Left cardiac atrium (tissue), 4 donors: ENCODE measurements around the gene NRXN2. TPM values are rescaled to one million over a fixed set of nuclear protein-coding genes. Genes with fewer than 3 reads are reported as not detected.
"Not testable (repeated sequence)": the region's sequence is repeated elsewhere in the genome, so short reads cannot be mapped to it uniquely, and the experiment has no call there.

Experiments used
- ATAC-seq, 2 donors: fragments of 200-7000 bp; cut with Tn5 transposase; one replicate each; pipeline ENCODE4 v1.9.1; 2020; ENCODE audit warnings: mild to moderate bottlenecking in 2 of 2, moderate library complexity in 2 of 2
- DNase-seq: peaks from one replicate; pipeline ENCODE4 v3.0.0-alpha.2; 2020
- intact Hi-C, 2 donors: fragments of 100-400 bp; cut with DNase I; formaldehyde crosslinking; loops; one replicate each; pipeline versions ENCODE4 v1.14.1 to v1.15.1; 2022 to 2023
- total RNA-seq, 2 donors: library from RNA; stranded (reverse); fragmentation: NEBNext Ultra II Directional; extraction: Animal tissue kit (Norgen Biotek cat#: 25700); gene quantifications; one replicate each; pipeline ENCODE4 v1.2.1, GENCODE V29; 2021
- donor health status: DM: no; HTN: yes; CAD: no.
- donor health status: DM: no; HTN: yes; CAD: no; lungs with severe emphysema.
- donor health status: DM: yes; HTN: yes; CAD: no.
- donor health status: Dilated cardiomyopathy.

The NRXN2 gene
- total RNA-seq, 2 donors from 2014 or later = 3.9 to 4.0 TPM

DNA sequence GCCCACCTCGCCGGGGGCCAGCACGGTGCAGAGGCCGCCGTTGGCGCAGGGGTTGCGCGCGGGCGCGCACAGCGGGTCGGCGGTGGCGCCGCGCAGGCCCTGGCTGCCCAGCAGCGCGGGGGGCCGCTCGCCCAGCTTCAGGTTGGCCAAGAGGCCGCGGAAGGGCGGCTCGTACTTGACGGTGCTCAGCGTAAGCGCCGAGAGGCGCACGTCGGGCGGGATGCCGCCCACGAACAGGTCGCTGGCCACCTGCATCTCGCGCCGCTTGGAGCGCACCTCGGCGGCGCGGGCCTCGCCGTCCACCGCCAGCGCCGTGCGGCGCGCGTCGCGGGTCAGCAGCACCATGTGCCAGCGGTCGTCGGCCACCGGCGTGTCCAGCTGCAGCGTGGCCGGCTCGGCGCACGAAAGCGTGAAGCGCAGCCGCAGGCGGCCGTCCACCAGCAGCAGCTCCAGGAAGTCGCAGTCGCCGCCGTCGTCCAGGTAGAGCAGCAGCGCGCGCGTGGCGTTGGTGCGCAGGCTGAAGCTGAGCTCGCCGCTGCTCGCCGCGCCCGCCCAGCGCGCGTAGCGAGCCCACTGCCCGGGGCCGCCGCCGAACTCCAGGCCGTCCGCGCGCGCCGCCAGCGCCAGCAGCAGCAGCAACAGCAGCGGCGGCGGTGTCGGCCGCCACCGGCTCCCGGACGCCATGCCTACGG is 9.8 kb downstream of the NRXN2 start:
- peak; percentile 48 to 71 for ATAC-seq
- DNase-seq = peak; percentile 39
- intact Hi-C loops = no loop called here

DNA sequence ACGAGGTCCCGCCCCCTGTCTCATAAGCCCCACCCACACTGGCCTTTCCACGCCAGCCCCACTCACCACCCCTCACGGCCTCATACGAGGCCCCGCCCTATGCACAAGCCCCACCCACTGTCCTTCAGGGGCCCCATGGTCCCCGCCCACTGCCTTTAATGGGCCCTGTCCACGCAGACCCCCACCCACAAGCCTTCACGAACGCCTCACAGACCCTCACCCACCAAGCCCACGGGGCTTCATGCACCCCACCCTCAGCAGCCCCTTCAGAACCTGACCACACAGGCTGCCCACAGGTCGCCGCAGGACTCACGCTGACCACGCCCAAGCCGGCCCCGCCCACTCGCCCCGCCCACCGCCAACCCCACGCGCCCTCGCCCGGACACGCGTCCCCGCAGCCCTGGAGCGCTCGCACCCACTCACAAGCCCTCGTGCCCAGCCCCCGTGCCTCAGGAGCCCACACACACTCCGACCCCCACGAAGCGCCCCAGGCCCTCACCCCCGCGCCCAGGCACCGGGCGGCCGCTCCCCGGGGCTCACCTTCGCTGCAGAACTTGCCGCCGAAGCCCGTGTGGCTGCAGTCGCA is 10.5 kb downstream of the NRXN2 start:
- DNase-seq (no peak), ATAC-seq (no peak)
- intact Hi-C loops = no loop called here

DNA sequence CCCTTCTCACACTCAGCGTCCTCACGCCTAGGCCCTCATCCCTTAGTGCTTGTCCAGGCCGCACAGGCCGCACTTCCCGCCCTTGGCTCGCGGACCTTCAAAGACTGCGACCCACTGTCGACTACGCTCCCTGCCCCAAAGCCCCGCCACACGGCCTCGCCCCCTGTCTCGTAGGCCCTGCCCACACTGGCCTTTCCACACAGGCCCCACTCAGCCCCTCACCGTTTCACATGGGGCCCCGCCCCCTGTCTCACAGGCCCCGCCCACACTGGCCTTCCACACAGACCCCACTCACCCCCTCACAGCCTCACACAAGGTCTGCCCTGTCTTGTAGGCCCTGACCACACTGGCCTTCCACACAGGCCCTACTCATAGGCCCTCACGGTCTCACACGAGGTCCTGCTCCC is 11.0 kb downstream of the NRXN2 start:
- ATAC-seq (no peak), DNase-seq (no peak)
- intact Hi-C loops = no loop called here

DNA sequence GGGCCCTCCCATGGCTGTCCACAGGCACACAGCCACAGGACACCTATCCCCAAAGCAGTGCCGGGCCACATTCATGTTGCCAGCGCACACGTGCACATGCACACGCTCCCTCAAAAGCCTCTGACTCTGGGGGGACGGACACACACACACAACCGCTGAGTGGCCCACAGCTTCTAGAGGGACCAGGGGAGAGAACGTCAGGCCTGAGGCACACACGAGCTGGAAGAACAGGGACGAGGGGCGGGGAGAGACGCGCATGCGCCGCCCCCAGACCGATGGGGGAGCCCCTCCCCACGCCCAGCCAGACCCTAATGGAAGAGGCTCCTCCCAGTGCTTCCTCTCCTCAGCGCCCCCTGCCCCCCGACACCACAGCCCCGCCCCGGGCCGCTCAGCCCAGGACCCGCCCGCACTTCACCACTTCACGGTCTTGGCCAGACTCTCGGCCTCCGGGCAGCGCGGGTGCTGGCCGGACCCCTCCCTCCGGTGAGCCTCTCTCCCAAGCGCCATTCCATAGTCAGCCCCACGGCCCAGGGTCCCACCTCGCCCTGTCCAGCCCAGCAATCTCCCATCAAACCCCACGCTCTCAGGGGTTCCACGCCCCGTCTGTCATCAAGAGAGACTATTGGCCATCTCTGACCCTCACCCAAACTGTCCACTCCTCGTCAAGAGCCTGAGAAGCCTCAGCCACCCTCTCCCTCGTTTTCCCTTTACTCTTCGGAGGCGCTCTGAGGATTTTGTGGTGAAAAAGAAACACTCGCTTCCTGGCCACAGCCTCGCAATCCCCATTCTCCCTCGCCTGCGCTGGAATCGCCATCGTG is 11.7 kb downstream of the NRXN2 start:
- peak in 1 of 2 donors; percentile 14 for ATAC-seq
- intact Hi-C loops = no loop called here
- DNase-seq = no peak

DNA sequence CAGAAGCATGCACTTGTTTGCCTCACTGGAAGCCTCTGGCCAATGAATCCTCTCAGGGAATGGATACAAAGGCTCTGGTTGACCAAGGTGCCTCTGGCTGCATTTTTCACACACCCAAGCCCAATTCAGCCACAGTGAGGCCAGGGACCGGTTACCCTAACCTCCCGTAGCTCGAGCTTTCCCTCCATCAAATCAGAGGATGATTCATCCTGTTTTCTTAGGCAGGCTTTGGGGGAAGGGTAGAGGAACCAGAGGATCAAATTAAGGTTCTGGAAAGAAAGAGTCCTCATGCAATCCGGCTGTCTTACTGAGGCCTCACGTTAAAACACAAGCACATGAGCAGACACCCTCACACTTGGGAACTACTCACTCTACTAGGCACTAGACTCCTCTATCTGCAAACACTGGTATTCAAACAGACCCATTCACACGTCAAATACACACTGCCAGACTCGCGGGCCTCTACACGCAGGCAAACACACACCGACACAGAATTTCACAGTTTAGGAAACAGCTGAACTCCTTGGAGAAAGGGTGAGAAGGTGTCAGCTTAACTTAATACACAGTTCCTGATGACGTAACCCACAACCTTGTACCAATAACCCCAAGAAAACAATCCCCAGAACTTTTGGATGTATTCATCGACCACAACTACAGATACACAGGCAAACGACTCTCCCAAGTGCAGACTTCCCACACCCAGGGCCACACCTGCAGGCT is 12.4 kb downstream of the NRXN2 start:
- intact Hi-C loops = no loop called here
- ATAC-seq = no peak
- no peak for DNase-seq

DNA sequence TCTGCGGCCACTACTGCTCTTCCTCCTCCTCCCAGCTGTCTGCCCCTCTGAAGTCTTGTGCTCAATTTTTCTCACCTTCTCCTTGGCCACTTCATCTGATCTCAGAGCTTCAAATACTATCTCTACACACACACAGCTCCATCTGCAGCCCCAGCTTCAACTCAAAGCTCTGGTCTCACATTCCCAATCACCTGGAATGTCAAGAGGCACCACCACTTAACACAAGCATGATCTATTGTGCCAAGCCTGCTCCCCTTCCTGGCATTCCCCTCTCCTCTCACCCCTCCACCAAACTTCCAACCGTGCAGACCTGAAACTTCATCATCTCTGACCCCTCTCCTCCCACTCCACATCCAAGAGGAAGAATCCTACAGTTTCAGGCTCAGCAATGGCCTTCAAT is 17.5 kb downstream of the NRXN2 start:
- intact Hi-C loops = no loop called here
- ATAC-seq (no peak), DNase-seq (no peak)

DNA sequence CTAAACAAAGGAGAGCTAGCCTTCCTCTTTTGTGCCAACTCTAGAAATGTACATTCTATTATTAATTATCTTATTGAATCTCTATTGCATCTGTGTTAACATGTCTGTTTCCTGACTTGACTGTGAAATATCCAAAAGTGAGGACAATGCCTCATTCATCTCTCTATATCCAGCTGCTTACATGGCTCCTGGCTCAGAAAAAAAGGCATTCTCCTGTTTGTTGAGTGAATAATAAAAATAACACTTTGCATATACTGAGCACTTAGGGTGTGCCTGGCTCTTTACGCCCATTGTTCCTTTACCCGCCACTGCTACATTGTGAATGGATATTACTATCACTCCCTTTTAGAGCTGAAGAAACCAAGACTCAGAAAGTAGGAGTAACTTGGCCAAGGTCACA is 19.9 kb downstream of the NRXN2 start:
- DNase-seq = no peak
- no peak for ATAC-seq

DNA sequence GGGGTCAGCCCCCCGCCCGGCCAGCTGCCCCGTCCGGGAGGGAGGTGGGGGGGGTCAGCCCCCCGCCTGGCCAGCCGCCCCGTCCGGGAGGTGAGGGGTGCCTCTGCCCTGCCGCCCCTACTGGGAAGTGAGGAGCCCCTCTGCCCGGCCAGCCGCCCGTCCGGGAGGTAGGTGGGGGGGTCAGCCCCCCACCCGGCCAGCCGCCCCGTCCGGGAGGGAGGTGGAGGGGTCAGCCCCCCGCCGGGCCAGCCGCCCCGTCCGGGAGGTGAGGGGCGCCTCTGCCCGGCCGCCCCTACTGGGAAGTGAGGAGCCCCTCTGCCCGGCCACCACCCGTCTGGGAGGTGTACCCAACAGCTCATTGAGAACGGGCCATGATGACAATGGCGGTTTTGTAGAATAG is 21.0 kb downstream of the NRXN2 start:
- intact Hi-C loops, DNase-seq: not testable (repeated sequence)

More for the DNA sequence above, 19.9 kb downstream of the NRXN2 start:
- intact Hi-C loops = no loop called here

DNA sequence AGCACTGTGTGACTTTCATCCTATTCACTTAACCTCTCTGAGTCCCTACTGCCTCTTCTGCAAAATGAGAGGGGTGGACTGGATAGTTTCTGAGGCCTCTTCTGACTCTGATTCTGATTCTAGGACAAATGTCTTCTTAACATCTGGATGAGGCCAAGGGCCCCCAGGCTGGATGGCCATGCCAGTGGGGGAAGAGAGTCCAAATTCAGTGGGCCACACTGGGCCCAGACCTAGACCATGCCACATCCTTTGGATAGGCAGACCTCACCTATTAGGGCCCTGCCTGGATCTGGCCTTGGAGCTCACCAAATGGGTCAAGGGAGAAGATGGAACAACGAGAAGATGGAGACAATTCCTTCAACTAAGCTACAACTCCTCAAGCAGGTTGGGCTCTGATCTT is 24.6 kb downstream of the NRXN2 start:
- intact Hi-C loops = no loop called here
- DNase-seq = no peak
- no peak for ATAC-seq

More for the DNA sequence above, 21.0 kb downstream of the NRXN2 start:
- not testable (repeated sequence) for ATAC-seq

DNA sequence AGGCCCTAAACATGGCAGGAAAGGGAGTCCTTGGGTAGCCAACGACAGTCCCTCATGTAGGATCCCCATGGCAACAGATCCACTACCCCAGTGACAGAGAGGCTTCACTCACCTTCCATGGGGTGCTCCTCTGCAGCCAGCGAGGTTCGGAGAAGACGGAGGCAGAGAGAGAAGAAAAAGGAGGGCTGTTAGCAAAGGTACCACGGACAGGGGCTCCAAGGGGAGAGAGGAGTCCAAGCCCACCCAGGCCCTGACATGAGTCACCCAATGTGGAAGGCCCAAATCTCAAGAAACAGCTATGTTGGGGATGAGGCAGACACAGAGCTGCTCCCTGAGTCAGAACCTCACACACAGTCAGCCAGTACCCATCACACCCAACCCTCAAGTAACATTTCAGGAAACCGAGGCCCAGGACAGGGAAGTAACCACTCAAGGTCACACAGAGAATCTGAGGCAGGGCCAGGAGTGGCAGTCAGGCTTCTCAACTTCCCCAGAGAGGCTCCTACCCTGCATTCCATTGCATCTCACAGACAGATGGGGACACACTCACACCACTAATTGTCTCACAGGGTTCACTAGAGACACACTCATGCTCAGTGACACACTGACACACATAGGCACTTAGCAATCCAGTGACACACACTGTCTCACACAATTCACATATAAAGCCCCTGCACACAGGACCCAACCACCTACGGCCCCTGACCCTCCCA is 25.2 kb downstream of the NRXN2 start:
- ATAC-seq (no peak), DNase-seq (no peak)
- intact Hi-C loops = no loop called here

DNA sequence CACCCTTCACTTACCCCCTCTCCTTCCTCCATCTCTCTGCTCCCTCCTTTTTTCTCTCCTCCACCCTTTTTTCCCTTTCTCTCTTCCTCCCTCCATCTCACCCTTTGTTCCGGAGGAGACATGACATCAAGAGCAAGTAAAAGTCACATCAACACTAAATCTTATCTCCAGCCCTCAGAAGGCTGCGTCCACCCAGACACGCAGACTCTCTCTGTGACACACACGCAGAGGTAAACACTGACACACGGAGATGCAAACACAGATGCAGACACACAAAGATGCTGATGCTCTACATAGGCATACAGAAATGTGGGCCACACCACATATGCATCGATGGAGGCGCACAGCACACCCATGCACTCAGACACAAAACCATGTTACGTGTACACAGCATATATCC is 27.0 kb downstream of the NRXN2 start:
- no peak for DNase-seq
- ATAC-seq = no peak
- intact Hi-C loops = no loop called here

DNA sequence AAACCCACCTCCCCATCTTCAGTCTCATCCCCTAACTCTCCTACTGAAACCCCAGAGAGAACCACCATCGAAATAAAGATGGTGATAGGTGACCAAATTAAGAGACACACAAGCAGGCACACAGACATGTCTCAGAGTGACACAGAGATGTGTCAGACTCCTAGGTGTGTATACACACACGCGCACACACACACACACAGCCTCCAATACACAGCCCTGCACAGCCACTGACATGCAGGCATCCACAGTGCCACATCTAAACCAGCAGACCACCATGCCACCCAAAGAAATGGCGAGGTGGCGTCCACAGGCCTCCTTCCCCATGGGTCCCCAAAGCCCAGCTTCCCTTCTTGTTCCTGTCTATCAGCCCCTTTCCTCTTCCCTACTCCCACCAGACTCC is 27.4 kb downstream of the NRXN2 start:
- ATAC-seq = no peak
- DNase-seq = no peak
- intact Hi-C loops = no loop called here

DNA sequence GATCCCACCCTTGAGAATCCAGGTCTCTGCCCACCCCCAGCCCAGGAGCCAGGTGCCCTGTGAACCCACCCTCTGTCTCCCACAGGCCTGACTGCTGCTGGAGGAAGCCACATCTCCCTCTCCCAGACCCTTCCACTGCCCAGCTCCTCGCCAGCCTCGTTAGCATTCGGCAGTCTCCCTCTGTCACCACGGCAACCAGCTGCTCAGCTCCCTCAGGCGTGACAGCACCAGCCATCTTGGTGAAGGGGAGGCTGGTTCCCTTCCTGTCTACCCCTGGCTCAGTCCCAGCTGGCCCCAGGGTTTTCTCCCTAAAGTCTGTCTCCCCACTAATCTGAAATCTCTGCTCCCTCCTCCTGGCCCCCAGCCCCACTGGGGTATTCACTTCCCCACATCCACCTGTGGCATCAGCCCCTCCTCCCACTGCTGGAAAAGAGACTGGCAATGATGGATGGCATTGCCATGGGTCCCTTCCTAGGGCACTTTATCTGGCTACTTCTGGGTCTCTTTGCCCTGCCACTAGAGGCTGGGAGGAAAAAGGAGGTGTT is 28.1 kb downstream of the NRXN2 start:
- DNase-seq = no peak
- ATAC-seq = no peak
- intact Hi-C loops = no loop called here

DNA sequence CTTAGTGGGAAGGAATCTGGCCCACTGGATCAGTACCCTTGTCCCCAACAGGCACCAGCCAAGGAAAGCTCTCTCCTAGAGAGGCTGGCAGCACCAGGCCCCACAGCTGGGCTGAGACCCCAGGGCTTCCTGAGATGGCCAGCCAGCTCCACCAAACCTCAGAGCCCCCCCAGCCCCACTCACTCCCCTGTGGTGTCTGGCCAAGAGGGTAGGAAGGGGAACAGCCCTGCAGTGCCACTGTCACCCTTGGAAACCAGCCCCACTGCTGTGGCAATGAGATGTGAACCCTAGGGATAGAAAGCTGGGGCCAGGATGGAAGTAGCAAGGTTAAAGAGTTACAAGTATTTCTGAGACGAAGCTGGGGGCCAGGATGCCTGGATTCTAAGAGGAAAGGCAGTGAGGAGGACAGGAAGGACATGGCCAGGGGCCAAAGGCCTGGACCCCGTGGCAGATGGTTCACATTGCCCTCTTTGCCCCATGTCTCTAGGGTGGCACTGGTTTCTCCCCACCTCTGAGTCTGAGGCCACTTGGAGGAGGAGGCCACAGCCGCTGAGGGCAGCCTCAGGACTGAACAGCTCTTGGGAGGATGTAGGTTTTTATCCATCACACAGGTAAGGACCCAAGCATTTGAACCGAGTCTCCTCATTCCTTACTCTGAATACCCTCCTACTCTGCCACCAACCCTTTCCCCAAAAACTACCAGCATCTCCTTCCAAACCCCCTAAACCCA is 28.8 kb downstream of the NRXN2 start:
- no peak for ATAC-seq
- DNase-seq = no peak
- intact Hi-C loops = no loop called here

DNA sequence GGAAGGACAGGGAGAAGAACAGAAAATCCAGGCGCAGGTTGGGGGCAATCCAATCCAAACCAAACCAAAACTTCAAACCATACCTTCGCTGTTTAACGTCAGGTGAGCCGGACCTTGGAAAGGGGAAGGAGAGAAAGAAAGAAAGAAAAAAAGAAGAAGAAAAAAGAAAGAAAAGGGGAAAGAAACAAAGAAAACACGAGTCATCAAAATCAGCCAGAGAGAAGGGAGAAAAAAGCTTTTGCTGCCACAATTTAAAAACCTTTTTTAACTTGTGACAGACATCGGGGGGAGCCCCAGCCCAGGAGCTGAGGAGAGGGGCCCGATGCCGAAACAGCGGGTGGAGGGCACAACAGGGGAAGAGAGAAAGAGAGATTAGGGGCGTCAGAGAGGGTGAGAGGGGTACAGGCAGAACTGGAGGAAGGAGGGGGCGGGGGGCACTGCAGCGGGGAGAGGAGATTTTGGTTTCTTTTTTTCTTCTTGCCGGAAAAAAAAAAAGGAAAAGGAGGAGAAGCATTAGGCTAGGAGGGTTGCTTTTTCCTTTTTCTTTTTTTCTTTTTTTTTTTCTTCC is 30.1 kb downstream of the NRXN2 start:
- intact Hi-C loops = no loop called here
- DNase-seq (no peak), ATAC-seq (no peak)

DNA sequence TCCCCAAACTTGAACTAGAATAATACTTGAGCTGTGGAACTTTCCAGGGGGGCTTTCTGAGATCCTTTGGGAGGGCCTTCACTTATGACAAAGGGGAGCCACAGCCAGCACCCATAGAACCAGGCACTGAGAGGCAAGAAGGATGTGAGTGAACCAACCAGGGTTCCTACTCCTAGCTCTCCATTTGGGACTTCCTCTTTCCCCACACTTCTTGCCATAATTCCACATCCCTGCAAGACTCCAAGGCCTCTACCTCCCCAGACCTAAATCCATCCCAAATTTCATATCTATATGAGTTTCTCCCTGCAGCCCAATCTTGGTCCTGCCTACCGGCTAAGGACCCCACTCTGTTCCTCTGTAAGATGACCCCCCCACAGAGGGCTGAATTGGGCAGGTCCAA is 31.5 kb downstream of the NRXN2 start:
- intact Hi-C loops = no loop called here
- ATAC-seq = no peak

DNA sequence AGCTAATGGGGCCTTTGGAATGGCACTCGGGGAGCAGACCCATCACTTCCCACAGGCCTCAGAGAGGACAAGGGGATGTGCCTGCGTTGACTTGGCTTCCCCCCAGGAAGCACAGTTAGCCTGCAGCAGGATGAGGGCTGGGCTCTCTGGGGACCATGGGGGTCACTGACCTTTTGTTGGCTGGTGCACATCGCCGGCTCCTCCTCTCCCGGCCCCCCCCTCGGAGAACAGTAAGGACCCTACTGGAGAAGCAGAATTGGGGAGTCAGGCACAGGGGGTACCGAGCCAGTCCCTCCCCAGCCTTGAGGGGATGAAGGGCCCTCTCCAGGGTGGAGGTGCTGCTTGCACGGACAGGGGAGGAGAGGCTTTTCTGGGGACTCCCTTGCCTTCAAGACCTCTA is 32.8 kb downstream of the NRXN2 start:
- DNase-seq (no peak), ATAC-seq (no peak)
- intact Hi-C loops = no loop called here

More for the DNA sequence above, 31.5 kb downstream of the NRXN2 start:
- no peak for DNase-seq

DNA sequence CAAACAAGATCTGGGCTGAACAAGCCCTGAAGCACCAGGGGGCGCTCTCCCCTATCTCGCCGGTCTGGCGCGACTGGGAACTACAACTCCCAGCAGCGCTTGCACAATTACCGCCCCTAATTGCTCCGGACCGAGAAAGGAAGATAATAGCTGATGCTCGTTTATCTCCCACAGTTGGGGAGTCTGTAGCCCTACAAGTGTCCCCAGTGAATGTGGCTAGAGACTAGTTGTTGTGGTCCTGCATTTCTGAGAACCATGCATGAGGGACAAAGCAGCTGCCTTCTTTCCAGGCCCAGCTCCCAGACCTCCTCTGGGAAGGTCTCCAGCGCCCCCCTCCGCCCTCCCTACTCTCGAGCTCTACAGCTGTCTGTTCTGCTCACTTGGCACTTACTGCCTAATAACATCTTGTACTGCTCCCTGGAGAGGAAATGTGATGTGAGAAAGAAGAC is 34.4 kb downstream of the NRXN2 start:
- intact Hi-C loops = loop anchor here (5.0 kb wide), 1 partner anchor 34 kb away; the partner anchor contains the start of gene NRXN2 (in 2 of the 2)
- ATAC-seq (peak; percentile 91 to 95), DNase-seq (peak; percentile 92)
